GM19239 (cell line): Measurements from ENCODE around the gene PPP1R1B.

ENCODE experiments used
- DNase-seq: peaks from one replicate; pipeline ENCODE4 v3.0.0; 2011; ENCODE audit warnings: low spot score; ENCODE audit not compliant: insufficient read length
- FAIRE-seq: peaks from 2 replicates; lab custom pipeline; 2011; peaks lifted over from hg19 to GRCh38; lab: Jason Lieb, UNC

PPP1R1B gene

DNA sequence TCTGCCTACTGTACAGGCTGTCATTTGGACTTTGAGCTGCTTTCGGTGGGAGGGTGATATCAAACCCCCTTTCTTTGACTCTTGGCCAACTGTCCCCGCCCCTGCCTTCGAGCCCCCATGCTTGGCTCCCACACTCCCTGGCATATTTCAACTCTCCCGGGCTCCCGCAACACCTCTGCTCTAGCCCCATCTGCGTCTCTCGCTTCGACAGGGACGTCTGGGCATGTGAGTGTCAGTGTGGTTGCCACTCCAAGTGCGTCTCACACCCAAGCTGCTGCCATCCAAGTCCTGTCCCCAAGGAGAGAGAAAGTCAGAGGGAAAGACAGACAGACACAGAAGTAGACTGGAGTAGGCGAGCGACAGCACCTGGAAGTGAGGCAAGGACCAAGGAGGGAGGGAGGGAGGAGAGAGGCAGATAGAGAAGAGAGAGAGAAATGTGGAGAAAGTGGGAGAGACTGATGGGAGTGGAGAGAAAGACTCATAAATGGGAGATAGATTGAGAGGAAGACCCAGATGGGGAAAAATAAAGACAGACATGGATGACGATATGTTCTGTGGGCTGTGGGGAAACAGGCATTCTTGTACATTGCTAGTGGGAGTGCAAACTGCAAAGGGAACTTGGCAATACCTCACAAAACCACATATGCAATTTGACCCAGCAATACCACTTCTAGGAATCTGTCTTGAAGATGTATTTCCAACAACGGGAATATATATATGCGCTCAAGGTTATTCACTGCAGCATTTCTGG lies 22.0 kb downstream of the PPP1R1B start:
- DNase-seq (no peak), FAIRE-seq (no peak)

DNA sequence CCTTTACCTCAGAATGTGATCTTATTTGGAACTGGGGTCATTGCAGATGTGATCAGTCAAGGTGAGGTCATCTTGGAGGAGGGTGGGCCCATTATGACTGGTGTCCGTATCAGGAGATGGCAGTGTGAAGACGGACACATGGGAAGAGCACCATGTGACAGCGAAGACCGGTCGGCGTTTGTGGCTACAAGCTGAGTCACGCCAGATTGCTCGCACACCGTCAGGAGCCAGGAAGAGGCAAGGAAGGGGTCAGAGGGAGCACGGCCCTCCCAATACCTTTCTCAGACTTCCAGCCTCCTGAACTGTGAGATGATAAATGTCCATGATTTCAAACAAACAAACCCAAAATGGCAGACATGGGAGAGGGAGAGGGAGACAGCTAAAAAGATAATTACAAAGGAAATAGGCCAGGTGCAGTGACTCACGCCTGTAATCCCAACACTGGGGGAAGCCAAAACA lies 23.4 kb downstream of the PPP1R1B start:
- no peak for FAIRE-seq
- DNase-seq = no peak

DNA sequence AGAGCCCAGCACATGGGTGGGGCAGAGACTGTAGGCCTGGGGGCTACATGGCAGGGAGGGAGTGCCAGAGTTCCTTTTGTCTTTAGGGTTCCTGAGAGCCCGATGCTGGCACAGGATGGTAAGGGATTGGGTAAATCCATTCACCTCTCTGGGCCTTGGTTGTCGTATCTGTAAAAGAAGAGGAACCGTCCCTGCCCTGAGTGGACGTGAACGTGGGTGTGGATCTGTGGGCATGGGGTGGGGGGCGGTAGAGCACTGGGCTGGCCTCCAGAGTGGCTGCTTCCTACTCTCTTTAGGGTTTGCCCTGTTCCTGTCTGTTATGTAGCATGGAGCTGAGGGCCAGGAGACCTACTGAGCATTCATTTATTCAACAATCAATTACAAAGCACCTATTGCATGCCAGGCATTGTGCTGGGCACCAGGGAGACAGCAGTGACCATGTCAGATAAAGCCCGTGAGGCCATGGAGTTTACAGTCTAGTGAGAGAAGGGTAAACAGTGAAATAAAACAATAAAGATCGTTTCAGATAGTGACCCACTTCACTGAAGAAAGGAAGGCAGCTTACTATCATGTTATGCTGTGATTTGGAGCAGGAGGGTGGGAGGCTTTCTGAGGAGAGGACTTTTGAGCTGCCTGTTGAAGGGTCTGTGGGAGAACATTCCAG lies 25.3 kb downstream of the PPP1R1B start:
- DNase-seq (no peak), FAIRE-seq (no peak)

DNA sequence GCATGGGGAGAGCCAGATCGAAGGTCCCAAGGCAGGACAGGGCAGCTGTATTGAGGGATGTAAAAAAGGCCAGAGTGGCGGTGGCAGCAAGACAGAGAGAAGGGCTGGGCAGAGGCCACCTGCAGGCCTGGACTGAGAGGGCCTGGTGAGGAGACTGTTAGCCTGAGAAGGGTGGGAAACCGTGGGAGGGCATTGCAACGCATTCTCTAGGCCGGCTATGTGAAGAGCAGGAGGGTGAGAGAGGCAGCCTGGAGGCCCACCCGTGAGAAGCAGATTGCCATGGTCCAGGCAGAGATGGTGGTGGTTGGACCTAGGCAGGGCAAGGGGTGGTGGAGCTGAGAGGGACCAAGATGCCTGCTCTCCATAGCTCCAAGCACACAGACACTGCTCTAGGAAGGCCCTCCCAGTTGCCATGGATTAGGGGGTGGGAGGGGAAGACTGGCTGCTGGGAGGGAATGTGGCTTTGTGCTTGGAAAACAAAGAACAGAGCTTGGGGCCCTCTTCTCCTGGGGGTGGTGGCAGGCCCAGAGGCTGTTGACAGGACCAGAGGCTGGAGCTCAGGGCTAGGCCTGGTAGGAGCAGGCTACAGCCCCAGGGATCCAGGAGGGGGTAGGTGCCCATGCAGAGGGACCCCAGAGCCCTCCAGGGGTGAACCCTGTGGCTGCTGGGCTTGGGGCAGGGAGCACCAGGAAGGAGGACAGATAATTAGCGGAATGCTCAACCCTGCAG lies 26.0 kb downstream of the PPP1R1B start:
- FAIRE-seq = no peak
- no peak for DNase-seq

DNA sequence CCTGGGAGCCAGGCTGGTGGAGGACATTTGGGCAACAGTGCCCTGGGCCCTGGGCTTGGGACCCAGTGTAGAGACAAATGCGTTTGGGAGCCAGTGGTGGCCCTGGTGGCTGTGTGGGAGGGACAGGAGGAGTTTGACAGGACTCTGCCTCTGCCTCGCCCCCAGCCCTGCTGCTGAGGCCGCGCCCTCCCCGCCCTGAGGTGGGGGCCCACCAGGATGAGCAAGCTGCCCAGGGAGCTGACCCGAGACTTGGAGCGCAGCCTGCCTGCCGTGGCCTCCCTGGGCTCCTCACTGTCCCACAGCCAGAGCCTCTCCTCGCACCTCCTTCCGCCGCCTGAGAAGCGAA lies 26.5 kb downstream of the PPP1R1B start:
- FAIRE-seq = no peak
- DNase-seq = no peak

DNA sequence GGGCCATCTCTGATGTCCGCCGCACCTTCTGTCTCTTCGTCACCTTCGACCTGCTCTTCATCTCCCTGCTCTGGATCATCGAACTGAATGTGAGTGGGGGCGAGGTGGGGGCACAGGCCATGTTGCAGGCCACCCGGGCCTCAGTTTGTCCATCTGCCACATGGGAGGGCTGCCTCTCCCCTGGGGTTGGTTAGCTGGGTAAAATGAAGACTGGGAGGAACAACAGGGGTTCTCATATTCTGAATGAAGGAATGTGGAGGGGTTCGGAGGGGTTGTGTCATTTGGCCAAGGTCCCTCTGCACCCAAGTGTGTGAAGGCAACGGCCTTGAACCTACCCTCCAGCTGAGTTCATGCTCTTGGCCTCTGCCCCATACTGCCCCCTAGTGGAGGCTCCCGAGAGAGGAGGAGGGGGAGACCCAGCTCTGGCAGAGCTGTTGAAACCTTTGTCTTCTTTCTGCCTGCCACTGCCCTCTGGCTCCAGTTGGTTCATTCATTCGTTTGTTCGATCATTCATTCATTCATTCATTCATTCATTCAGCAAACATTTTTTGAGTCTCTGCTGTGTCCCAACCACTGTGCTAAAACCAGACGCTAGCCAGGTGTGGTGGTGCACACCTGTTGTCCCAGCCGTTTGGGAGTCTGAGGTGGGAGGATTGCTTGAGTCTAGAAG lies 27.0 kb downstream of the PPP1R1B start:
- FAIRE-seq (peak; percentile 78), DNase-seq (peak; percentile 95)

DNA sequence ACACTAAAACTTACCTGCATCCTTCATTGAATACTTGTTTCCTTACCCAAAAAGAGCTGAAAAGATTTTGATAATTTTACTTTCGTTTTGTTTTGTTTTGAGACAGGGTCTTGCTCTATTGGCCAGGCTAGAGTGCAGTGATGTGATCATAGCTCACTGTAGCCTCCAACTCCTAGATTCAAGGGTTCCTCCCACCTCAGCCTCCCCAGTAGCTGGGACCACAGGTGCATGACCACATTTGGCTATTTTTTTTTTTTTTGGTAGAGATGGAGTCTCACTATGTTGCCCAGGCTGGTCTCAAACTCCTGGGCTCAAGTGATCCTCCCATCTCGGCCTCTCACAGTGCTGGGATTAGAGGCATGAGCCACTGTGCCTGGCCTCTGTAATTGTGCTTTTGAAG lies 28.4 kb downstream of the PPP1R1B start:
- FAIRE-seq (no peak), DNase-seq (no peak)

DNA sequence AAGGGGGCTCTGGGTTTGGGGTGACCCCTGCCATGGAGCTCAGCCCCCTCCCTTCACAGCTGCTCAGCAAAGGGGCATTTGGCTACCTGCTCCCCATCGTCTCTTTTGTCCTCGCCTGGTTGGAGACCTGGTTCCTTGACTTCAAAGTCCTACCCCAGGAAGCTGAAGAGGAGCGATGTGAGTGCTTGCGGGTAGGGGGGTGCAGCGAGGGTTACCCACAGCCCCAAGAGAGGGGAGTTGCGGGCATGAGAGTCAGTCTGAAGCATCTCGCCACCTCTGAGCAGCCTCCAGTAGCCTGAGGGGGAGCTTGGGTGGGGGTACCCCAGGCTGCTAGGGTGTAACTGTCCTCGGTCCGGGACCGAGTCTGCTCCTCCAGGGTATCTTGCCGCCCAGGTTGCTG lies 31.6 kb downstream of the PPP1R1B start:
- no peak for FAIRE-seq

DNA sequence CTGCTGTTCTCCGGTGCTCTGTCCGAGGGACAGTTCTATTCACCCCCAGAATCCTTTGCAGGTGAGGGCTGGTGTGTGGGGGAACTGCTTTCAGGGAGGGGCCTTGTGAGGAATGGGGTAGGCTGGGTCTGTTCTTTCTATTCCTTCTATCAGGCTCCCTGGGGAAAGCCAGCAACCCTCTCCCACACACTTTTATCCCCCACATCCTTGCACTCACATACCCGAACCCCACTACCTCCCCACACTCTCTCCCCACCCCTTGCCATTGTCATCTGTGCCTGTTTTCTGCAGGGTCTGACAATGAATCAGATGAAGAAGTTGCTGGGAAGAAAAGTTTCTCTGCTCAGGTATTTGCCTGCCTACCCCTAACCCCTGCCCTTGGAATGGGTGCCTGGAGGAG lies 32.0 kb downstream of the PPP1R1B start:
- FAIRE-seq (no peak), DNase-seq (no peak)

More for the DNA sequence above, 31.6 kb downstream of the PPP1R1B start:
- DNase-seq = no peak

DNA sequence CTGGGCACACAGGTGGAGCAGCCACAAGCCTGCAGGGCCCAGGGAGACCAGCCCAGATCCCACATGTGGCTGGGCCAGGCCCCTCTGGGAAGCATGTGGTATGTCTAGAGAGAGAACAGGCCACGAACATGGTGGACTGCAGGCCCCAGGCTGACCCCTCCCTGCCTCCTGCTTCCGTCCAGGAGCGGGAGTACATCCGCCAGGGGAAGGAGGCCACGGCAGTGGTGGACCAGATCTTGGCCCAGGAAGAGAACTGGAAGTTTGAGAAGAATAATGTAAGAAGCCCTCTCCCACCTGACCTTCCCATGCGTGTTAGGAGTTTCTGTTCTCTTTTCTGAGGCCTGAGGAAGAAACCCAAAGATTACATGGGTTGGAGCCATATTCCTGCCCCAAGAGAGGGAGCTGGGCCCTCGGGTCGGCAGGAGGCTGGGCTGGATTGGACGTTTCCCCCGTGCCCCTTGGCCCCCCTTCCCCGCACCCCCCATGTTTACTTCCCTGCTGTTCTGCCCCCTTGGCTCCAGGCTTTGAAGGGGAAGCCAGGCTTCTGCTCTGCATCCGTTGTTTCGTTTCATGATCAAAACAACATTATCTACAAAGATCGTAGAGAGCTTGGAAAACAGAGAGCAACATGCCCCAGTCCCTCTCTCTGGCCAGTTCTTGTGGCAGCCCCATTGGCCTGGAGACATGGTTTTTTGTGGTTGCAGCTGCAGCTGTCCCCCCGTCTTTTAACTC lies 32.7 kb downstream of the PPP1R1B start:
- DNase-seq (no peak), FAIRE-seq (peak; percentile 33)

DNA sequence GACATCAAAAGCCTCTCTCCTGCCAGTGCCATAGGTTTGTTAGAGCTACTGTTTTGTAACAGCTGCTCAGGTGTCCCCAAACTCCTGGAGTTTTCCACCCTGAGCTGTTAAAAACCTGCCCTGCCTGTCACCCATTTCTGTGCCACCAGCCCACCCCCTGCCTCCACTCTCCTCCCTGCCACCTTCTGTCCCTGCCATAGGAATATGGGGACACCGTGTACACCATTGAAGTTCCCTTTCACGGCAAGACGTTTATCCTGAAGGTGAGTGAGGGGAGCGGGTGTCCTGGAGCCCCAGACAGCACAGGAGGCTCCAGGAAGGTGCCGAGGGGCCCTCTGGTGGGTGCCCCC lies 33.2 kb downstream of the PPP1R1B start:
- DNase-seq = no peak
- FAIRE-seq = no peak

DNA sequence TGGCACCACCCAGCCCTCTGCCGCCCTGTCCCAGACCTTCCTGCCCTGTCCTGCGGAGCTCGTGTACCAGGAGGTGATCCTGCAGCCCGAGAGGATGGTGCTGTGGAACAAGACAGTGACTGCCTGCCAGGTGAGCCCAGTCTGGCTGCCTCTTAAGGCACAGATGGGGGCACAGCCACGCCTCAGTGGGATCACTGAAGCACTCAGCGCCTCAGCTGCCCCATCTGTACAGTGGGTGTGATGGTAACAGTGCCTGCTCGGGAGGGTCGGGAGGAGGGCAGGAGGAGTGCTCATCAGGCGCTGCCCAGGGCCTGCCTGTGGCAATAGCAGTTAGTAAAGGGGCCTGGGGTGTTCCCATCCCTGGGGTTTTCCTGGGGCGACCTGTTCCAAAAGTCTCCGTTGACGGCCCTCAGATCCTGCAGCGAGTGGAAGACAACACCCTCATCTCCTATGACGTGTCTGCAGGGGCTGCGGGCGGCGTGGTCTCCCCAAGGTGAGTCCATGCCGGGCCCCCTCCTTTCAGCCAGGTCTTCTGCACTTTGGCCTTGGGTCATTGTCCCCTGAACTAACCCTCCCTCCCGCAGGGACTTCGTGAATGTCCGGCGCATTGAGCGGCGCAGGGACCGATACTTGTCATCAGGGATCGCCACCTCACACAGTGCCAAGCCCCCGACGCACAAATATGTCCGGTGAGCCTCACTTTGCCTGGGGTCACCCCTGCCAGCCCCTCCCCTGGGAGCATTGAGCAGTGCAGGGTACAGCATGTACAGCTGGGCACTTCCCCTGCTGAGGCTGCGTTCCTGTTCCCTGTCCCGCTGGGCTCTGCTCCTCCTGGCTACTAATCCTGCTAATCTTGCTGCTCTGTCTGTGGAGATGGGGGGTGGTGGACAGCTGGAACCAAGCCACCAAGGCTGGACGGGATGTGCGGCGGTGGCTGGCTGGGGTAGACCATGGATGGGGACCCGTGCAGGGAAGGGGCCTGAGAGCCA lies 33.9 kb downstream of the PPP1R1B start:
- FAIRE-seq (no peak), DNase-seq (no peak)

DNA sequence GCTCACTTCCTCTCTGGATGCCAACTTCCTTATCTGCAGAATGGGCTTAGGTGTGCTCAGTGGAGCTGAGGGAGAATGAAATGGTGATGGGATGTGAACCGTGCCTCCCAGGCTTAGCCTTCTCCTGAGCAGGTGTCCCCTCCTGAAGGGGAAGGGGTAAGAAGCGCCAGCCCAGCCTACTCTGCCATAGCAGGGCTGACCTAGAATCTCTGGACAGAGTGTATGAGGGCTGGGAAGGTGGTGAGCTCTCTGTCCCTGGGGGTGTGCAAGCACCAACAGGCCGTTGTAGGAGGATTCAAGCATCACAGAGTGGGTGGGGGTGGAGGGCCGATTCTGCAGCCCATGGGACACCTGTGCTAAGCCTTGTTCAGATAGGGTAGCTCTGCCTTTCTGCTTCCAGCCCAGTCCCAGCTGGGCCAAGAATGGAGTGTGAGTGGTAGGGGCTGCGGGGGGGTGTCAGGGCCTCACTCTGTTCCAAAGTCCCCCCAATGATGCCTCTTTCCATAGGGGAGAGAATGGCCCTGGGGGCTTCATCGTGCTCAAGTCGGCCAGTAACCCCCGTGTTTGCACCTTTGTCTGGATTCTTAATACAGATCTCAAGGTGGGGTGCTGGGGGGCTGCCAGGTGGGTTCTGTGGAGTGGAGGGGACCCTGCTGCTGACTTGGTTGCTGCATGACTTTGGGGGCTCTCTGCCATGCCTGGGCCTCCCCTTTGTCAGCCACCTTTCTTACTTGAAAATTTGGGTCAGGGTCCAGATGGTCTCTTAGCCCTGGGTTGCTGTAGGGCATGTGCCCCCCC lies 35.2 kb downstream of the PPP1R1B start:
- no peak for DNase-seq
- FAIRE-seq = no peak

DNA sequence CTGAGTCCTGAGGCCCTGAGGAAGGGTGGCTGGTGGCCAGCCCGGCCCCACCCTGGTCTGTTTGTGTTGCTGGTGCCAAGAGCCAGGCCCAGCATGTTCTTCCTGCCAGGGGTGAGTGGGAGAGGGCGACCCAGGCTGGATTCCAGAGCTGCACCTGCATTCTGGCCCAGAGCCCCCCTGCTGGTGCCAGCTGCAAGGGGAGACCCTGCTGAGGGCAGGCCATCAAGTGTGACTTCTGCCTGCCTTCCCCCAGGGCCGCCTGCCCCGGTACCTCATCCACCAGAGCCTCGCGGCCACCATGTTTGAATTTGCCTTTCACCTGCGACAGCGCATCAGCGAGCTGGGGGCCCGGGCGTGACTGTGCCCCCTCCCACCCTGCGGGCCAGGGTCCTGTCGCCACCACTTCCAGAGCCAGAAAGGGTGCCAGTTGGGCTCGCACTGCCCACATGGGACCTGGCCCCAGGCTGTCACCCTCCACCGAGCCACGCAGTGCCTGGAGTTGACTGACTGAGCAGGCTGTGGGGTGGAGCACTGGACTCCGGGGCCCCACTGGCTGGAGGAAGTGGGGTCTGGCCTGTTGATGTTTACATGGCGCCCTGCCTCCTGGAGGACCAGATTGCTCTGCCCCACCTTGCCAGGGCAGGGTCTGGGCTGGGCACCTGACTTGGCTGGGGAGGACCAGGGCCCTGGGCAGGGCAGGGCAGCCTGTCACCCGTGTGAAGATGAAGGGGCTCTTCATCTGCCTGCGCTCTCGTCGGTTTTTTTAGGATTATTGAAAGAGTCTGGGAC lies 36.0 kb downstream of the PPP1R1B start:
- no peak for FAIRE-seq
- DNase-seq = no peak

DNA sequence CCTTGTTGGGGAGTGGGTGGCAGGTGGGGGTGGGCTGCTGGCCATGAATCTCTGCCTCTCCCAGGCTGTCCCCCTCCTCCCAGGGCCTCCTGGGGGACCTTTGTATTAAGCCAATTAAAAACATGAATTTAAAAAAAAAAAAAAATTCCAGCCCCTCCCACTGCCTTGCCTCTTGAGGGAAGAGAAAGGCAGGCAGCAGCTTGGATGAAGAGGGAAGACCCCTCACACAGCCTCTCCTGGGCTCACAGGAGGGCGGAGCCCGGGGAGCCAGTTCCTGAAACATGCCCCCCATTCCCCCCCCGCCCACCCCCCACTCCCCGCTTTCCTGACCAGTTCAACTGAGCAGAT lies 36.6 kb downstream of the PPP1R1B start:
- FAIRE-seq = no peak
- no peak for DNase-seq

DNA sequence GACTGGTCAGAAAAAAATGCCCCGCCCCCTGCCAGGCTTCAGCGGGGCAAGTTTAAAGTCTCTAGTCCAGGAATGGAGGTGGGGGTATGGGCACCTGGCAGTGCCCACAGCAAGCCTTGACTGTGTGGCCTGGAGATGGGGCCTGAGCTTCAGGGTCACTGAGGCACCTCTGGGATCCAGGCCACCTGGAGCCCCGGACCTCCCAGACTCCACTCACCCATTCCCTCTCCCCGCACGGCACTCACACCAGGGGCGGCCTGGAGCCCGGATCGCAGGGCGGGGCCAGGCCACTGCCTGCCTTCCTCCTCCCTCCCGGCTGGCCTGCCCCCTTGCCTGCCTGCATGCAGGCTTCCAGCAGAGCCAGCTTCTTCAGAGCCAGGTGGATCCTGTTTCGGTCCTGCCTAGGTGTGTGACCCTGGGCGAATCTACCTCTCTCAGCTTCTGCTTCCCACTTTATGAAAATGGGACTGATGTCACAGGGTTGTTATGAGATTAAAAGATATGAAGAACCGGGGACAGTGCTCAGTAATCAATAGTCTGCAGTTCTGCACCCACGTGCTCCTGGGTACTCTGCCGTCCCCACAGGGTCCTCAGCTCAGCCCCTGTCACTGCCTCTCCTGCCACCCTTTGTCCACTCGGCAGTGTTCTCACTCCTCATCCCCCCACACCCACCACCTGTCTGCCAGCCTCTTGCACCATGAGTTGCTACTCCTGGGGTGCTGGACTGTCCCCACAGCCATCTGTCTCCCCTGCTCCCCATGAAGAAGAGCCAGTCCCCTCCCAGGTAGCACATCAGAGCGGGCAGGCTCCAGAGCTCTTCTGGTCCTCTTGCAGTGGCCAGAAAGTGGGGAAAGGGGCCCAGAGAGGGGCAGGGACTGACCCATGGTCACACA lies 37.2 kb downstream of the PPP1R1B start:
- FAIRE-seq (no peak), DNase-seq (no peak)
